GM04503 (cell line): ENCODE data around the gene TMEM132D.

Experiments
- DNase-seq: peaks from one replicate; pipeline ENCODE4 v3.0.0-alpha.2; 2012; ENCODE audit warnings: low read depth

TMEM132D gene

DNA sequence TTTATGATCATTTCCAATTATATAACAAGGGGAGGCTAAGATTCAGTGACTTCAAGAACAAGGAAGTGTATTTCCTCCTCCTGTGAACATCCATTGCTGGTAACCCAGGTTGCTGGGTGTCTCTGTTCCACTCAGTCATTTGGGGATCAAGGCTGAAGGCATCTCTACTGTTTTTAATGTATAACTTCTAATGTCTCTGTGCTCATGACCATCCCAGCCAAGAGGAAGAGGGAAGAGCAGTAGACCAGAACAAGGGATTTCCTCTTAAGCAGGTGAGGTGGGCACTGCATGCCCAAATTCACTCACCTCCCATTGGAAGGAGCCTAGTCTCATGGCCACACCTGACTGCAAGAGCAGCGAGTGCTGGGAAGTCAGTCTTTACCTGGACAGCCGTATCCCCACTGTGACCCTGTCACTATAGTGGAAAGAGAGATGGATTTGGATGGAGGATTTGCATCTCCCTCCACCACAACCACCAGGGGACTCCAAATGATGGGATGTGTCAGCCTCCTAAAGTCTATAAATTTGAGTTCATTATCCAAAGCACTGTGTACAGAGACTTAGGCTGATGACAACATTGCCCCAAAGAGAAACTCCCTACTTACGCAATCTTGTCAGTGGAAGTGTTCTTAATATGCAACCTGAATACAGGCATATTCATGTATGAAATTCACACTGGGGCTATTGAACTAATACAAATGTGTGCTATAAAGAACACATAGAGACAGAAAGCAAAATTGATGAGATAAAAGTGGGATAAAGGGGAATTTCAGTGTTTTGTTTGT lies 368.7 kb downstream of the TMEM132D start:
- DNase-seq = no peak

DNA sequence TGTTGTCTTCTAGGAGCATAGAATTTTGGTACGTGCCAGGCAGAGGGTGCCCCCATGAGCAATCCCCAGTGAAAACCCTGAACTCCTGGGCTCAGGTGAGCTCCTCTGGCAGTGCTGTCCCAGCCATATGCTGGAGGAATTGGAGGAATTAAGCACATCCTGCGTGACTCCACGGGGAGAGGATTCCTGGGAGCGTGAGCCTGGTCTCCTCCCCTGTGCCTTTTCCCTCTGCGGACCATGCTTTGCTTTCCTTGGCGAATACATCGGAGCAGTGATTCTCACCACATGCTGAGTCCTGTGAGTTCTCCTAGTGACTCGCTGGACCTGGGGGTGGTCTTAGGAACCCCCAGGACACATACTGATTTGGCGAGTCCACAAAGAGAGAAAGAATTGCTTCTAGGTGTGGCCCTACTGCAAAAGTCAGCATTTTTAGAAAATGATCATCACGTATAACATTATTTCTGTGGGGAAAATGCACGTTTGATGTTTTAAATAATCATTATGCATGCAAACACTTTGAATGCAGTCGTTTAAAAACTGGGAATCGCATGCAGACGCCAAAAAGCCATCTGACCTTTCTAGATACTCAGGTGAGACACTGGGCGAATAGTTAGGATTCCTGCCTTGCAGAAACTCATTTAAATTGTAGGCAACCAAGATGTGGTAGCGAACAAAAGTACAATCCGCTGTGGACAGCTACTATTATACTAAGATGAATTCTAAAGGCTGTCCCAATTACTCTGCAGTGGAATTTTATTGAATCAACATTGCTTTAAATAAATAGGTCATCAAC lies 370.9 kb downstream of the TMEM132D start:
- no peak for DNase-seq

DNA sequence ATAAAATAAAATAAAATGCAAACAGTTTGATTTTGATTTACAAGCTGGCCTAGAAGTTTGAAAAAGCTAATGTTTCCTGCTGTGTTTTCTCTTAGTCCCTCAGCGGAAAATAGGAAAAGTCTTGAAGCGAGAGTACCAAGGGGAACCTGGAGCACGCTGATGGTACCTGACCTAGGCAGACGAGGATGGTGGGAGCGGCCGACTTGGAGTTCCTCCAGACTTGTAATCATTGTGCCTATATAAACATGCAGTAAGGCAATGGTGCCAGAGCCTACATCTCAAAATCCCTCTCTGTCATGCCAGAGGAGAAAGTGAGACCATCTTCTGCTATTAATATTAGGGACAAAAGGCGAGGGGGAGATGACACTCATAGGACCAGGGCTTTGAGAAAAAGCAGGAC lies 371.7 kb downstream of the TMEM132D start:
- DNase-seq = no peak

DNA sequence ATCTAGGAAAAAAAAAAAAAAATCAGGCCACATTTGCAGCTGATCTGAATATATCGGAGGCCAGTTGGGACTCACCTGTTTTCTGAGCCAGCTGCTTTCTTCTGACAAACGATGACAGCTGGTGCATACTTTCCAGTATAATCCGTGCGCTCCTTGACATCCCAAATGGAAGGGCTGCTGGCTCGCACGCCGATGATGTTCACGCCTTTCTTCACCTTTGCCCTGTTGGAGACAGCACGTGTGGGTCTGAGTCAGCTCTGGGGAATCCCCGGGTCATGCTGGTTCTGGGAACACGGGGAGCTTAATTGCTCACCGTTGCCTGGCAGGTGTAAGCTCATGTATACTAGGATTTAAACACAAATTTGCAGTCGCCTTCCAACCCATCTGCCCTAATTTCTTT lies 372.8 kb downstream of the TMEM132D start:
- DNase-seq = no peak

DNA sequence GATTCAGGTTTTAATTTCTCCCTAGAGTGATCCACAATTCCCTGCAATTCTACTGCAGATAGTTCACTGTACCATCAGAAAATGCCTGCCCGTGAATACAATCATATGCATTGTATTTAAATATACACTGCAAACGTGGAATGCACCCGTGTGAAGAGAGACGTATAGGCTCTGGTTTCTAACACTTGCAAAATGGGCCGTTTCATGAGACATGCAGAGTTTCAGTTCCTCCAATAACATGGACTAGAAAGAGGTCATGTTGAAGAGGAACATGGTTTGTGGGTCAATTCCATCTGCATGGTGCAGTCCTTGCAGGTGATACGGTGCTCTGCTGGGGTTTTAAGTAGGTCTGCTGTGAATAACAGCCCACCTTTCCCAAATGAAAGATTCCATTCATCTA lies 373.3 kb downstream of the TMEM132D start:
- no peak for DNase-seq

DNA sequence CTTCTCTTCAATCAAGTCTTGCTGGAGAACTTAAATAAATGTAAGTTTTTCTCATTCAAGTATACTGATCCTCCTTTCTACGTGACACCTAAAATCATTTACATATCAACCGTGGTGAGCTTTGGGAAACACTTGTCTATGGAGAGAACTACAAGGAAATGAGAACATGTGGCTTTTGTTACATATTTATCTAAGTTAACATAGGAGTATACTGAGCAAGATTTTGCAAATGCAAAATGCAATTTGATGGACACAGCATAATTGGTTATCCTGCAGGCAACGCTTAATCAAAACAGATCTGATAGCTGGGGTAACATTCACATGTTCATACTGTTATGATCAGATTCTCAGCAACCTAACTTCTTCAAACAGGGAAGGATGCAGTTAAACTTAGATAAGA lies 376.3 kb downstream of the TMEM132D start:
- DNase-seq = no peak

DNA sequence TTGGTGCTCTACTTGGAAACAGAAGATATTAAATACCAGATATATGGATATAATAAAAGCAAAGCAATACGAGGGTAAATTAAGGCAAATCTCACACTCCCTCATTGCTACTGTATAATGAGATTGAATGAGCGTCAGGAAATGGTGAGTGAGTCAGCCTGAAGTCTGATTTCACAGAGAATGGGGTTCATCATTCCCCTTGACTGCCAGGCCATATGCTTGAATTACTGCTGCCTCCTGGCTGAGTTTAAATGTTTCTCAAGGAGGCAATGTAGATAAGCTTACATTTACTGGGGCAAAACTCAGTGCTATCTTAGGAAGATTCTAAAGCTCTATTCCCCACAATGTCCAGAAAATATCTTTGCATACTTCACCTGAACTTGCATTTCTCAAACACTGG lies 380.2 kb downstream of the TMEM132D start:
- no peak for DNase-seq

DNA sequence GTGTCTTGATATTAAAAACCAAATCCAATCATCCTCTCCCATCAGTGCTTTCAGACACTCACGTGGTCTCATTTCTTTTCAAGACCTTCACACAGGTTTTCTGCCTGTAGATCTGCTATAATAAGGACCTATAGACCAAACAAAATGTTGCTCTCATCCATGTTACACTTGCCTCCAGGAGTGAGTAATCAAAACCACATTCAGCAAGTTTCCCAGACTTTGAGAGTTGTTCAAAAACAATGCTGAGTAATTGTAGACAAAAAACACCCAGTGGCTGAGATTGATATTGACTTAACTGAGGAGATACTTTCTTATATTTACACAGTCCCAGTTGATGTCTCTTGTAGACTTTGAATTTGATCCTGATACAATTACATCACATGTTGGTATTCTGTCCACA lies 383.1 kb downstream of the TMEM132D start:
- DNase-seq = no peak

DNA sequence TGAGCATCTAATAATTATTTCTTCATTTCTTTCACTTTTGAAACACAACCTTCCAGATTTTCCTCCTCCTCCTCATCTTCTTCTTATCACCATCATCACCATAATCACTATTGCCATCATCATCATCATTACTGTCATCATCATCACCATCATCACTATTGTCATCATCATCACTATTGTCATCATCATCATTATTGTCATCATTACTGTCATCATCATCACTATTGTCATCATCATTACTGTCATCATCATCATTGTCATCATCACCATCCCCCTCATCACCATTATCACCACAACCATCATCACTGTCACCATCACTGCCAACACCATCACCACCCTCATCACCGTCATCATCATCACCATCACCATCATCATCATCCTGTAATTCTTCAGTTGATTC lies 400.0 kb downstream of the TMEM132D start:
- no peak for DNase-seq

DNA sequence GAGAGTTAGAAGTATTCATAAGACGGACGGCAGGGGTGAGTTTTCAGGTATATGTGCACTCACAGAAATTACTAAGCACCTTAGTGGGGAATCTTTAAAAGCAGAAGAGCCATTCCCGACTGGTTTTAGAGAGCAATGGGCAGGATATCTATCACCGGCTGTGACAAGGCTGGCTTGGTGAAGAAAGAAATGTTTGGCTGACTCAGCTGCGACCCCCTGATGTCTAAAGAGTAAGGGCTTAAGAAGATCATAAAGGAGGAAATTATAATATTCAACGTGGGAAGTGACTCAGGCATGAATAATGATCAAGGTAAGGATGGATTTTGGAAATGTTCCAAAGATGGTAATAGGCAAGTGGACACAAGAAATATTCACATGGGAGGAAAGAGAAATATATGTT lies 407.6 kb downstream of the TMEM132D start:
- no peak for DNase-seq

DNA sequence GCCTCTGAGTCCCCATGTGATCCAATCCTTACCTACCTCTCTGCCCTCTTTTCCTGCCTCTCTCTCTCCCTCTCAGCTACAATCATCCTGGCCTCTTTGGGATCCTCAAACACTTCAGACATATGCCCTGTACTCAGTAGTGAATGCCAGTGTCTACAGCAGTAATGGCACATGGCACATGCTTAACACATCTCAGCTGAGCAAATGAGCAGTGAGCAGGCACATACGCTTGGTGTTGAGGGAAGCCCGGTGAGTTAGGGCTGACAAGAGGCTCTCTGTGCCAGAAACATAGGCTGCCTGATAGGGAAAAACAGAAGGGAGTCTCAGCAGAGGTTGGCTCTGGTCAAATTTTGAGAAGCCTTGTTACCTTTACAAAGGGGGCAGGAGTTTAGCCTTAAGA lies 409.1 kb downstream of the TMEM132D start:
- no peak for DNase-seq

DNA sequence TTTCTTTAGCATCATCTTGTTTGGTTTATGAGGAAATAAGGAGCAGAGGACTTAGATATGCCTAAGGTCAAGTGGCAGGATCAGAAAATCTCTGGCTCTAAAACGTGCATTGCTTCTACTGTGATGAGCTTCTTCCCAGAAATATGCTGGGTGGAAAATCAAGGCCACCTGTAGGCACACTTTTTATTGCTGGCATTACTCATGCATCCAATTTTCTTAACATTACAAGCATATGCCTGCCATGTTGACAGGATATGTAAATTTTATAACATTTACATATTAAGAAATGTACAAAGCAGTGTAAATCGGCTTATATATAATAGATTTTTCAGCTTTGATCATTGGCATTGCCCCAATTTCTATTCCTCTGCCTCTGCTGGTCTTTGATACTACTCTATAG lies 409.6 kb downstream of the TMEM132D start:
- DNase-seq = no peak

DNA sequence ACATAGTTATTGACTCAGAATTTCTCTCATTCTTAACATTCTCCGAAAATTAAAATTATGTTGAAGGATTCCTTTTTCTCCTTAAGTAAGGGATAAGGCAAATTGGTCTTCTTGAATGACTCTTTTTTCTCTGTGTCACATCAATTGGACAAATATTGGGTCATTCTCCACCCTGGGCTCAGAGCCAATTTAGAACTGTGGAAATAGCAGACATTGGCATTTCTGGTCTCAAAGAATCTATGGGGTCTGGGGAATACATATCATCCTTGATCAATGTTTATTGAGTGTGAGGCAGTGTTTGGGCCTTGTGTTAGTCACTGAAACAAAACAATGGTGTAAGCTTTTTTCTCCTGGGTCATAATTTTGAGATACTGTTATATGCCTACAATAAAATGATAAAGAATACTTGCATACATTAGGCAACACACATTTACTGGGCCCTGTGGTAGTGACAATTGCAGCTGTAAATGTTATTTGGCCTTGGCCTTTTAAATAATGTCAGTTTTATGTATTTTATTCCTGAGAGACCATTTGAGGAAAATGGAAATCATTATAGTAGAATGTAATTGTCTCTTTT lies 414.6 kb downstream of the TMEM132D start:
- DNase-seq = no peak

DNA sequence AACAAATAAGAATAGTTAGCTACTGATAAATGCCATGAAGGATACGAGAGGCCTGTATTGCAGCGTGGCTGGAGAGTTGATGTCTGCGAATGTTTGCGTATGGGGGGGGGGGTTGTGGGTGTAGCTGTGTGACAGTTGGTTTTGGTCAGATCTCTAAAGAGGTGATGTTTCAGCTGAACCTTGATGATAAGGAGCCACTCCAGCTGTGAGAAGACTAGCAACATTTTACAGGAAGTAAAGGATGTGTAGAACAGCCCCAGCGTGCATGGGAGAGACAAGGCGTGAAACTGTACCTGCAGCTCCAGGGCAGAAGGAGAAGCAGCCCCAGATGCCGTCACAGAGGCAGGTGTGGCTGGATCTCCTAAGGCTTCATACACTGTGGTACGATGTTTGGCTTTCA lies 416.9 kb downstream of the TMEM132D start:
- DNase-seq = no peak

DNA sequence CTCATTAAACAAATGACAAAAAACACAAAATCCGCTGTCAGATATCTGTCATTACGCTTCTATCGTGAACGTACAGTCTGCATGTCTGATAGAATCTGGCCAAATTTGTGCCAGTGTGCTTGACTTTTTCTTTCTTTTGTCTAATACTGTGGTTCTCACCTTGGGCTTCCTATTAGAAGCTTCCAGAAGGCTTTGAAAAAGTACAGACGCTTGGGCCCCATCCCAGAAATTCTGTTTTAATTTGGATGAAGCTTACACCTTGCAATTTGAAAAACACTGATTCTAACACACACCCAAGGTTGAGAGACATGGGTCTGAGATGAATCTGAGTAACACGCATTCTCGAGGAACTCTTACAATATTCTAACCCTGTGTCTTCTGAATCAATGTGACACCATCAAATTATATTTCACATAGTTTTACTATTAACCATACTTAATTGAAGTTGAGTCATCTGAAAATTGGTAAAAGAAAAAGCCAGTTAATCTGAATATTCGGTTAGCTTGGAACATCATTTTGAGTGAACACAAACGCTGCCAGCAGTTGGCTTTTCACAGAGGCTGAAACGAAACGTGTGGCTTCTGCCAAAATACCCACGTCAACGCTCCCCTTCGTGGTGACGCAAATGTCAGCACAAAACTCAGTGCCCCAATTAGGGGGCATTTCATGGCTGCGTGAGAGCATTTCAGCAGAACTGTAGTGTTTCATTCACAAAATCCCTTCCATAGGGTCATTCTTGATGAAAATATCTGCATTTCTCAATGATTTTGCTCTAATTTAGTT lies 420.5 kb downstream of the TMEM132D start:
- DNase-seq = no peak

DNA sequence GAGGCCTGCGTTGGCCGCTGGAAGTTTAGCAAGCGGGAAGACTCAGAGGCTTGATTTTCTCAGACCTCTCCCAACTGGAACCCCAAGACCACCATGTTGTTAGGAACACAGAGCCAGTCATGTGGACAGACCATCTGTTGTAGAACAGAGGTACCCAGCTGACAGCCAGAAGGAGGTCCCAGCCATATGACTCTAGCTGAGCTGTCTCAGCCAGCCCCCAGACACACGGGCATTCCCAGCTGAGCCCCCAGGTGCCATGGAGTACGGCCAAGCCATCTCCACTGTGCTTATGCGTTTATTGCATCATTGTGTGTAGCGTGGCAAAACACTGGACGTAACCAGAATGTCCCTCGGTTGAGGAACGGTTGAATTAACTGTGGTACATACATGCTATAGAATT lies 421.9 kb downstream of the TMEM132D start:
- no peak for DNase-seq

DNA sequence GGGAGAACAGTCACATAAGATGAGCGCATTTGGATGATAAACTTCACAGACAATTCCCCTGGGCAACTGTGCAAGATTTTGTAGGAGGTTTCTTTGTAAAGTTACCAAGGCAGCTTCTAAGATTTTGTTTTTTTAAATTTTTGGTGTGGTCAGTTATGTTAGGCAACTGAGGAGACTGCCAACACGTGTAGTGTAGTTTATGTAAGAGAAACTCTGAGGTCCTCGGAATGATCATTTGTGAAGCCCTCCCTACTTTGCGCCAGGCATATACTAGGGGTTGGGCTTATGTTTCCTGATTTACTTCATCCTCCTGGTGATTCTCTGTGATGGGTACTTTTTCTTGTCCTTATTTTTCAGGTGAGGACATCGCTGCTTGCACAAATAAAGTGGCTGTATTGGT lies 433.6 kb downstream of the TMEM132D start:
- no peak for DNase-seq

DNA sequence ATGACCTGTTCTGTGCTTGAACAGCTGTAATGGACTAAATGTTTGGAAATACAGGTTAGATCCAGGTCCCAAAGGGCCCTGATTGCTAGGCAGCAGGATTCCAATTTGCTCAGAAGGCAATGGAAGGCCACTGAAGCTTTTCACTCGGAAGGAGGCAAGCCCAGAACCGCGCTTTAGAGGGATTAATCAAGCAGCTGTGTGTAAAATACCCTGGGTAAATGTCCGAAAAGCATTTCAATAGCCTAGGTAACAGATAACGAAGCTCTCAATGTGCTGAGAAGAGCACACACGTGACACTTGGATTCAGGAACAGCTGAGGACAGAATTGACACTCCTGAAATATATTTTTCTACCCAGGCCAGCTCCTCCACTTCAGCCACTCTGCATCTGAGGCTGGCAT lies 436.1 kb downstream of the TMEM132D start:
- DNase-seq = no peak

DNA sequence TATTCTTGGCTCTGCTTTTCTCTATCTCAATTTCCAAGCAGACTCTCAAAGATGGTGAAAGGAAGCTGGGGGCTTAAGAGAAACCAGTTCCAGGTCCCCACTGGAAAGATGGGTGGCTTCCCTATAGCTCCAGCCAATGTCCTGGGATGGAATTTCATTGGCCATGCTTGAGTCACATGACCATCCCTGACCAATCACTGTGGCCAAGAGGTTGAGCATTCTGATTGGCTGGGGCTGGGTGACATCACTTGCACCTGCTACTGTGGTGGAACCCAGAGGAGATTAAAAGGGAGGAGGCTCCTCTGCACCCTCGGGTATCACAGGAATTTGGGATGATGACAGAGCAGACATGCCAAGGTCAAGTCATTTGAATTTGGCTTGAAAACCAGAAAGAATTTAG lies 436.5 kb downstream of the TMEM132D start:
- no peak for DNase-seq

DNA sequence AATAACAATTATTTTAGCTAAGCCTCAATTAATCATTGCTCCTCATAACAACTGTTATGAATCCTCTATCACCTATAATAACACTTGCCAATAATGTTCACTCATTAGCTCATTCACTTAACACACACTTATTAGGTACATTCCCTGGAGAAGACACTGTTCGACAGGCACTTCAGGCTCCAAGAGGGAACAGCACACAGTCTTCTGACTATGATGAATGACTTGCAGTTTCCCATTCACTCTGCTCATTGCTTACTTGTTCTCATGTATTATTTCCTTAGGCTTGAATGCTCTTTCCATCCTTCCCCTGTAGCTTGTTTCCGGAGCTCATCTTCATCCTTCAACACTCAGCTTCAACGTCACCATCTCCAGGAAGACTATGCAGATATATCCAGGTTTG lies 437.3 kb downstream of the TMEM132D start:
- DNase-seq = no peak

DNA sequence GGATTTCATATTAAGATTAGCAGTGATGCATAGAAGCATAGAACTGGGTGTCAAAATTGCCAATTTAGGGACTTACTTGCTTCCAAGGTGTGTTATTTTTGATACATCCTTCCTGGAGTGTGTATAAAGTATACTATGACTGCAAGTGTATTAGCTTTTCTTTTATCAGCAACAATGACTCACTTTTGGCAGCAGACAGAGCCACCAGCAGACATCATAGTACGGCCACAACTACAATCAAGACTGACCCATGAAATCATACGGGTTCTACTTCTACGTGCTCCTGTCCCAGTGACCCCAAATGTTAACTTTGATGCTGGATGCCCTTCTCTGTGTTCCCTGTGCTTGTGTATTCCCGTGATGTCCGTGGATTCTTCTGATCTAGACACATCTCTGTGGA lies 443.9 kb downstream of the TMEM132D start:
- no peak for DNase-seq

DNA sequence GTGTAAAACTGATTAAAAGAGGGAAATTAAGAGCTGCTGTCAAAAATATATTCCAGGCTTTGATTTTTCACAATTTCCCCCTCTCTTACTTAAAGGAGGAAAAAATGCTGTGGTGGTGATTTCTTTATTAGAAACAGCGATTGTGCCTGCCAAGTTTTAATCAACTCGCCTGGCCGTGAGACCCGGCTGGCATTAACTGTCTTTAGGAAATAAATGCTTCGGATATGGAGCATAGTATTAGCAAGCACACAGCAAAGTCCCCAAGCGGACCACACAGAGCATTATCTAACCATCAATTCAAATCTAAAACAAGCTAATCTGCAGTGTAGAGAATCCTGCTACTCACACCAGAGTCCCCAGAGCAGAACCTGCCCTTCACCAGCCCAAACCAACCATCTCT lies 457.1 kb downstream of the TMEM132D start:
- DNase-seq = no peak

DNA sequence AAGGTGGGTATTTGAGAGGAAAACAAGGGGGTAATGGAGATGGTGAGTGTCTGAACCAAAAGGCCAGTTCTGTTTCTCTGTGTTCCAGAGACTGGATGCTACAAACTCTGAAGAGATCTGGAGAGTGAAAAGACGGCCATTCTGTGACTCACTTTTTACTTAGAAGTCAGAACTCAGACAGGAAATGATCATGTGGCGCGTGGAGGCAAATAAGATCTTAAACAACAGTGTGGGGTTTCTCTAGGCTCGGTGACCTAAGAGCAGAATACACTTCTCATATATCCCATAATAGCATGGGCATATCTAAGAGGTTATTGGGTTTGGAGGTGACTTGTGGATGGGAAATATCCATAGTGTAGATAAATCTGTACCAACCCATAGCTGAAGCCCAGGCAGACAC lies 463.5 kb downstream of the TMEM132D start:
- no peak for DNase-seq
